SK-N-SH (cell line): ENCODE measurements around the gene IFI6. TPM values are rescaled to one million over a fixed set of nuclear protein-coding genes. Genes with fewer than 3 reads are reported as not detected.

Source experiments
- CTCF ChIA-PET: fragments of 300-600, 350-600 bp; formaldehyde crosslinking; extraction: SDS; loops from one replicate; lab custom pipeline; 2021; lab: Yijun Ruan, JAX
- POLR2A ChIA-PET: fragments of 350-600 bp; sonication (Branson Sonifier 250); formaldehyde crosslinking; extraction: SDS; loops from one replicate; lab custom pipeline; 2020; ENCODE audit warnings: antibody characterized with exemption, inconsistent platforms; lab: Yijun Ruan, JAX
- DNase-seq: peaks from one replicate; pipeline ENCODE4 v3.0.0; 2012
- H2AFZ ChIP-seq: fragments of 200-600 bp; sonication (generic); 2 replicates; pipeline ENCODE4 v1.8.1; 2016; ENCODE audit warnings: antibody characterized with exemption, mild to moderate bottlenecking, low read depth
- H3F3A ChIP-seq: fragments of 200-600 bp; sonication (generic); replicated peaks from 2 replicates; pipeline ENCODE3; 2016; ENCODE audit warnings: antibody characterized with exemption, mild to moderate bottlenecking; ENCODE audit not compliant: insufficient read depth
- H3K27ac ChIP-seq, 2 experiments: fragments of 200-500 bp in 1 of 2; fragments of 200-600 bp in 1 of 2; sonication (Bioruptor generic) in 1 of 2; sonication (generic), shearing (Covaris generic) in 1 of 2; 2 replicates each; pipeline versions ENCODE4 v1.5.1 to v1.6.1; 2014 to 2016; ENCODE audit warnings: low read depth in 2 of 2, inconsistent platforms in 1 of 2, low read length in 1 of 2, mild to moderate bottlenecking in 1 of 2, mixed read lengths in 1 of 2
- H3K27me3 ChIP-seq: fragments of 200-600 bp; sonication (generic), shearing (Covaris generic); 2 replicates; pipeline ENCODE4 v1.6.1; 2016; ENCODE audit warnings: mixed run types; ENCODE audit not compliant: insufficient read depth
- H3K36me3 ChIP-seq, 2 experiments: fragments of 200-500 bp in 1 of 2; fragments of 200-600 bp in 1 of 2; sonication (Bioruptor generic) in 1 of 2; sonication (generic) in 1 of 2; replicated peaks in 1 of 2; 2 replicates each; pipeline versions ENCODE3 to v1.5.1; 2014 to 2016; ENCODE audit warnings: low read length in 1 of 2, mild to moderate bottlenecking in 1 of 2; ENCODE audit not compliant: insufficient read depth in 2 of 2, control insufficient read depth in 1 of 2
- H3K4me1 ChIP-seq, 2 experiments: fragments of 200-500 bp in 1 of 2; fragments of 200-600 bp in 1 of 2; sonication (Bioruptor generic) in 1 of 2; sonication (generic), shearing (Covaris generic) in 1 of 2; 2 replicates each; pipeline versions ENCODE4 v1.5.1 to v1.6.1; 2014 to 2016; ENCODE audit warnings: low read depth in 1 of 2, low read length in 1 of 2, mixed run types in 1 of 2; ENCODE audit not compliant: insufficient read depth in 2 of 2, control insufficient read depth in 1 of 2
- H3K4me2 ChIP-seq: fragments of 200-600 bp; sonication (generic), shearing (Covaris generic); 2 replicates; pipeline ENCODE4 v1.6.1; 2017; ENCODE audit warnings: mixed run types
- H3K4me3 ChIP-seq, 2 experiments: fragments of 200-500 bp in 1 of 2; fragments of 200-600 bp in 1 of 2; sonication (Bioruptor generic) in 1 of 2; sonication (generic), shearing (Covaris generic) in 1 of 2; 2 replicates each; pipeline versions ENCODE4 v1.5.1 to v1.8.1; 2014 to 2016; ENCODE audit warnings: low read depth in 2 of 2, inconsistent platforms in 1 of 2, low read length in 1 of 2, mild to moderate bottlenecking in 1 of 2, mixed read lengths in 1 of 2, moderate library complexity in 1 of 2
- H3K79me2 ChIP-seq: fragments of 200-600 bp; sonication (generic); 2 replicates; pipeline ENCODE4 v1.8.1; 2017; ENCODE audit warnings: mild to moderate bottlenecking; ENCODE audit not compliant: insufficient read depth
- H3K9ac ChIP-seq: fragments of 200-600 bp; sonication (generic); 2 replicates; pipeline ENCODE4 v1.6.1; 2017; ENCODE audit warnings: mixed run types
- H3K9me2 ChIP-seq: fragments of 200-600 bp; sonication (generic); 2 replicates; pipeline ENCODE4 v1.6.1; 2017; ENCODE audit warnings: mixed run types
- H3K9me3 ChIP-seq: fragments of 200-600 bp; sonication (generic); 2 replicates; pipeline ENCODE4 v1.6.1; 2017; ENCODE audit warnings: mixed run types, mild to moderate bottlenecking, moderate library complexity
- H4K20me1 ChIP-seq: fragments of 200-600 bp; sonication (generic); 2 replicates; pipeline ENCODE4 v1.6.1; 2017; ENCODE audit warnings: mild to moderate bottlenecking, mixed run types; ENCODE audit not compliant: insufficient read depth
- CHD2 ChIP-seq: fragments of 150-350 bp; IDR thresholded peaks from 2 replicates; pipeline ENCODE4 v1.6.1; 2018; ENCODE audit warnings: low read length; ENCODE audit not compliant: partially characterized antibody
- EP300 ChIP-seq, 2 experiments: IDR thresholded peaks; 2 replicates each; pipeline versions ENCODE4 v1.4.0 to v1.6.1; 2012; ENCODE audit warnings: borderline replicate concordance in 1 of 2, low read depth in 1 of 2, low read length in 1 of 2
- FOSL2 ChIP-seq: IDR thresholded peaks from 2 replicates; pipeline ENCODE4 v1.4.0; 2012; ENCODE audit warnings: low read depth, mild to moderate bottlenecking, moderate library complexity, borderline replicate concordance
- FOXJ3 ChIP-seq: sonication (generic); formaldehyde crosslinking; IDR thresholded peaks from 2 replicates; pipeline ENCODE4 v1.5.1; 2020; ENCODE audit warnings: mild to moderate bottlenecking, missing genetic modification reagents
- FOXM1 ChIP-seq: IDR thresholded peaks from 2 replicates; pipeline ENCODE4 v1.4.0; 2012; ENCODE audit warnings: low read depth, mild to moderate bottlenecking
- GABPA ChIP-seq: IDR thresholded peaks from 2 replicates; pipeline ENCODE4 v1.4.0; 2012; ENCODE audit warnings: low read depth, mild to moderate bottlenecking
- GATA2 ChIP-seq: sonication (generic); formaldehyde crosslinking; IDR thresholded peaks from 2 replicates; pipeline ENCODE4 v1.5.0; 2020; ENCODE audit warnings: mild to moderate bottlenecking, missing genetic modification reagents
- IRF3 ChIP-seq: fragments of 150-350 bp; IDR thresholded peaks from 2 replicates; pipeline ENCODE4 v1.6.1; 2016; ENCODE audit warnings: mild to moderate bottlenecking, low read depth, low read length
- JUND ChIP-seq: IDR thresholded peaks from 2 replicates; pipeline ENCODE4 v1.4.0; 2012
- MXI1 ChIP-seq: IDR thresholded peaks from 2 replicates; pipeline ENCODE4 v1.6.1; 2012; ENCODE audit warnings: mild to moderate bottlenecking, low read depth, low read length, improper control_type of control experiment
- NFIC ChIP-seq: IDR thresholded peaks from 2 replicates; pipeline ENCODE4 v1.4.0; 2012; ENCODE audit warnings: borderline replicate concordance
- RCOR1 ChIP-seq: fragments of 150-350 bp; IDR thresholded peaks from 2 replicates; pipeline ENCODE4 v1.6.1; 2017; ENCODE audit warnings: antibody characterized with exemption, low read length
- RFX5 ChIP-seq: IDR thresholded peaks from 2 replicates; pipeline ENCODE4 v1.6.1; 2012; ENCODE audit warnings: mild to moderate bottlenecking, improper control_type of control experiment, low read length
- SIN3A ChIP-seq: IDR thresholded peaks from 2 replicates; pipeline ENCODE4 v1.6.1; 2012; ENCODE audit warnings: low read depth, mild to moderate bottlenecking, low read length, moderate library complexity, borderline replicate concordance
- TAF1 ChIP-seq: IDR thresholded peaks from 2 replicates; pipeline ENCODE4 v1.6.1; 2012; ENCODE audit warnings: low read depth, mild to moderate bottlenecking, low read length, moderate library complexity, borderline replicate concordance
- WGBS: methylation state at CpG from one replicate; pipeline ENCODE4 v1.1.6; 2017; ENCODE audit warnings: low lambda C conversion rate; 5-methylcytosine and 5-hydroxymethylcytosine counted together
- polyA plus RNA-seq, 3 experiments: library from polyadenylated mRNA; depleted of rRNA; stranded (reverse); fragments of >200 nt; gene quantifications; 2 replicates each; pipeline ENCODE4 v1.2.3, GENCODE V29; 2012
- TF ChIP-seq, protein P1 (sequence below): IDR thresholded peaks from 2 replicates; pipeline ENCODE4 v1.4.0; 2012; ENCODE audit warnings: low read depth, borderline replicate concordance
- TF ChIP-seq, protein P2 (sequence below): IDR thresholded peaks from 2 replicates; pipeline ENCODE4; 2012
- TF ChIP-seq, protein P3 (sequence below): fragments of 150-350 bp; IDR thresholded peaks from 2 replicates; pipeline ENCODE4 v1.6.1; 2017; ENCODE audit warnings: antibody characterized with exemption, low read length, low read depth, borderline replicate concordance

IFI6 gene
- polyA plus RNA-seq, 1 of the 3 experiments (the other 2 are of a cell fraction) = 35.6 TPM

DNA sequence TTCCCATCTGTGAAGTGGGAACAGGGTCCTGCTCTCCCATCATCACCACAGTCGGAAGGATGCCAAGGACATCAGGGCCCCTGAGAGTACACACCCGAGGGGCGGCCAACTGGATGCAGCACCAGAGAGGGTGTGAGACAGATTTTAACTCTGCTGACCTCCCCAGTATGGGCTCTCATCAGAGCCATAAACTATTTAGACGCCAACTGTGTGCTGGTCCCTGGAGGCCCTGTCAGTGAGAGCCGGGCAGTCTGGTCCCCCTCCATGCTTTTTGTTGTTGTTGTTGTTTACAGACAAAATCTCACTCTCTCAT lies 38.7 kb downstream of the IFI6 start:
- ChIA-PET POLR2A (no interaction called here), CTCF (interaction anchor here (1.0 to 1.3 kb wide), 3 partner anchors 19 to 30 kb away, joined by 3 to 4 read pairs (median 4); no protein-coding TSS in a partner anchor)
- H3F3A ChIP-seq = no peaks in the 10 kb centered on the region
- 94% methylated on average over 2 of the region's 5 CpGs for WGBS
- H3K4me3 ChIP-seq = no peak overlapping the region
- H3K9me3 ChIP-seq = no peaks in the 10 kb centered on the region
- no peak overlapping the region for H2AFZ ChIP-seq
- no peaks in the 10 kb centered on the region for H3K27me3 ChIP-seq
- TF ChIP-seq RFX5 = no peak
- TF ChIP-seq RCOR1 = no peak
- TF ChIP-seq IRF3 = no peak
- TF ChIP-seq MXI1 = no peak
- no peak for TF ChIP-seq JUND
- TF ChIP-seq GABPA = no peak
- TF ChIP-seq, protein P1, sequence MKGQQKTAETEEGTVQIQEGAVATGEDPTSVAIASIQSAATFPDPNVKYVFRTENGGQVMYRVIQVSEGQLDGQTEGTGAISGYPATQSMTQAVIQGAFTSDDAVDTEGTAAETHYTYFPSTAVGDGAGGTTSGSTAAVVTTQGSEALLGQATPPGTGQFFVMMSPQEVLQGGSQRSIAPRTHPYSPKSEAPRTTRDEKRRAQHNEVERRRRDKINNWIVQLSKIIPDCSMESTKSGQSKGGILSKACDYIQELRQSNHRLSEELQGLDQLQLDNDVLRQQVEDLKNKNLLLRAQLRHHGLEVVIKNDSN = no peak
- no peak for TF ChIP-seq FOSL2
- no peak for TF ChIP-seq SIN3A
- TF ChIP-seq EP300 (IDR thresholded peaks at IDR 0.05; ENCODE audit: borderline replicate concordance in 1 of 2, low read depth in 1 of 2, low read length in 1 of 2) = no peak
- TF ChIP-seq, protein P2, sequence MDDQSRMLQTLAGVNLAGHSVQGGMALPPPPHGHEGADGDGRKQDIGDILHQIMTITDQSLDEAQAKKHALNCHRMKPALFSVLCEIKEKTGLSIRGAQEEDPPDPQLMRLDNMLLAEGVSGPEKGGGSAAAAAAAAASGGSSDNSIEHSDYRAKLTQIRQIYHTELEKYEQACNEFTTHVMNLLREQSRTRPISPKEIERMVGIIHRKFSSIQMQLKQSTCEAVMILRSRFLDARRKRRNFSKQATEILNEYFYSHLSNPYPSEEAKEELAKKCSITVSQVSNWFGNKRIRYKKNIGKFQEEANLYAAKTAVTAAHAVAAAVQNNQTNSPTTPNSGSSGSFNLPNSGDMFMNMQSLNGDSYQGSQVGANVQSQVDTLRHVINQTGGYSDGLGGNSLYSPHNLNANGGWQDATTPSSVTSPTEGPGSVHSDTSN = no peak
- TF ChIP-seq FOXJ3 = no peak
- TF ChIP-seq TAF1 = no peak
- no peak overlapping the region for H3K4me2 ChIP-seq
- H3K4me1 ChIP-seq = peaks cover 0 to 6% of the 10 kb centered on the region in 2 experiments; a peak in 1 of 4 replicates
- no peaks in the 10 kb centered on the region for H4K20me1 ChIP-seq
- no peaks in the 10 kb centered on the region for H3K36me3 ChIP-seq
- H3K27ac ChIP-seq = no peak overlapping the region
- no peak for DNase-seq
- no peaks in the 10 kb centered on the region for H3K79me2 ChIP-seq
- no peak overlapping the region for H3K9ac ChIP-seq
- H3K9me2 ChIP-seq = no peaks in the 10 kb centered on the region

GRCh38 chr1:27632387-27633297 lies 39.4 kb downstream of the IFI6 start:
- POLR2A ChIA-PET = no interaction called here
- H3F3A ChIP-seq = no peaks in the 10 kb centered on the region
- TF ChIP-seq, protein P3, sequence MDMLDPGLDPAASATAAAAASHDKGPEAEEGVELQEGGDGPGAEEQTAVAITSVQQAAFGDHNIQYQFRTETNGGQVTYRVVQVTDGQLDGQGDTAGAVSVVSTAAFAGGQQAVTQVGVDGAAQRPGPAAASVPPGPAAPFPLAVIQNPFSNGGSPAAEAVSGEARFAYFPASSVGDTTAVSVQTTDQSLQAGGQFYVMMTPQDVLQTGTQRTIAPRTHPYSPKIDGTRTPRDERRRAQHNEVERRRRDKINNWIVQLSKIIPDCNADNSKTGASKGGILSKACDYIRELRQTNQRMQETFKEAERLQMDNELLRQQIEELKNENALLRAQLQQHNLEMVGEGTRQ = no peak
- TF ChIP-seq FOXM1 = no peak
- TF ChIP-seq FOSL2 = no peak
- TF ChIP-seq, protein P2 = no peak
- TF ChIP-seq MXI1 = no peak
- TF ChIP-seq JUND = no peak
- no peak for TF ChIP-seq GATA2 (CRISPR knock-in tag)
- no peak for TF ChIP-seq RFX5
- TF ChIP-seq NFIC = no peak
- no peak for TF ChIP-seq IRF3
- no peak for TF ChIP-seq SIN3A
- no peak for TF ChIP-seq CHD2
- DNase-seq = no peak
- 74% methylated on average over 11 of the region's 14 CpGs for WGBS
- no peaks in the 10 kb centered on the region for H3K36me3 ChIP-seq
- peaks cover 0 to 6% of the 10 kb centered on the region in 2 experiments; a peak in 1 of 4 replicates for H3K4me1 ChIP-seq
- no peak overlapping the region for H2AFZ ChIP-seq
- CTCF ChIA-PET = interaction anchor here (1.0 to 1.1 kb wide), 3 partner anchors 12 to 30 kb away, joined by 3 to 4 read pairs (median 3); no protein-coding TSS in a partner anchor
- no peaks in the 10 kb centered on the region for H3K79me2 ChIP-seq
- no peak overlapping the region for H3K4me2 ChIP-seq
- no peaks in the 10 kb centered on the region for H3K27me3 ChIP-seq
- no peaks in the 10 kb centered on the region for H4K20me1 ChIP-seq
- H3K9me2 ChIP-seq = no peaks in the 10 kb centered on the region
- H3K27ac ChIP-seq = no peak overlapping the region
- H3K9me3 ChIP-seq = no peaks in the 10 kb centered on the region
- H3K4me3 ChIP-seq = no peak overlapping the region
- no peak overlapping the region for H3K9ac ChIP-seq
